22Rv1 (cell line): ENCODE results near the gene LARP1.

Experiments
- H3K27ac ChIP-seq: fragments of 450-650 bp; 2 replicates; pipeline ENCODE4 v1.5.1; 2017
- ZFX ChIP-seq: fragments of 450-650 bp; IDR thresholded peaks from 2 replicates; pipeline ENCODE4 v1.6.1; 2017; ENCODE audit warnings: antibody characterized with exemption, borderline replicate concordance
- TF ChIP-seq, protein P1 (sequence below): fragments of 450-650 bp; IDR thresholded peaks from 2 replicates; pipeline ENCODE4 v1.5.1; 2017; ENCODE audit warnings: mild to moderate bottlenecking

The LARP1 gene

DNA sequence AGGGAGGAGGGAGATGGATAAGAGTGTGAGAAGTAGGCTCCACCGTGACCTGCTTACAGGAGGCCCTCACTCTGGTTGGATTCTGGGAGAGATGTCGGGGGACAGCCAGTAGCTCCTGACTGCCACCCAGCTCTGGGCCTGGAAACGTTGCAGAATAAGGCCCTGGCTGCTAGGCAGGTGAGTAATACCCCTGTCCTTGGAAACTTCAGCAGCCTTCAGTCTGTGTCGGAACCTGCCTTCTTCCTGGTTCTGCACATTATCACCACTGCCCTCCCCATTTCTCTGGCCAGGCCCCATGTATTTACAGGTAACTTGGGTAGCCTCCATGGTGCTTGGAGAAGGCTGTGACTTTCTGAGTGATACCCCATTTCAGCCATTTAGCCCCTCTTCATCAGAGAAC, 68.4 kb downstream of the LARP1 start:
- no peak for TF ChIP-seq ZFX
- TF ChIP-seq, protein P1, sequence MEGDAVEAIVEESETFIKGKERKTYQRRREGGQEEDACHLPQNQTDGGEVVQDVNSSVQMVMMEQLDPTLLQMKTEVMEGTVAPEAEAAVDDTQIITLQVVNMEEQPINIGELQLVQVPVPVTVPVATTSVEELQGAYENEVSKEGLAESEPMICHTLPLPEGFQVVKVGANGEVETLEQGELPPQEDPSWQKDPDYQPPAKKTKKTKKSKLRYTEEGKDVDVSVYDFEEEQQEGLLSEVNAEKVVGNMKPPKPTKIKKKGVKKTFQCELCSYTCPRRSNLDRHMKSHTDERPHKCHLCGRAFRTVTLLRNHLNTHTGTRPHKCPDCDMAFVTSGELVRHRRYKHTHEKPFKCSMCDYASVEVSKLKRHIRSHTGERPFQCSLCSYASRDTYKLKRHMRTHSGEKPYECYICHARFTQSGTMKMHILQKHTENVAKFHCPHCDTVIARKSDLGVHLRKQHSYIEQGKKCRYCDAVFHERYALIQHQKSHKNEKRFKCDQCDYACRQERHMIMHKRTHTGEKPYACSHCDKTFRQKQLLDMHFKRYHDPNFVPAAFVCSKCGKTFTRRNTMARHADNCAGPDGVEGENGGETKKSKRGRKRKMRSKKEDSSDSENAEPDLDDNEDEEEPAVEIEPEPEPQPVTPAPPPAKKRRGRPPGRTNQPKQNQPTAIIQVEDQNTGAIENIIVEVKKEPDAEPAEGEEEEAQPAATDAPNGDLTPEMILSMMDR, result no peak

DNA sequence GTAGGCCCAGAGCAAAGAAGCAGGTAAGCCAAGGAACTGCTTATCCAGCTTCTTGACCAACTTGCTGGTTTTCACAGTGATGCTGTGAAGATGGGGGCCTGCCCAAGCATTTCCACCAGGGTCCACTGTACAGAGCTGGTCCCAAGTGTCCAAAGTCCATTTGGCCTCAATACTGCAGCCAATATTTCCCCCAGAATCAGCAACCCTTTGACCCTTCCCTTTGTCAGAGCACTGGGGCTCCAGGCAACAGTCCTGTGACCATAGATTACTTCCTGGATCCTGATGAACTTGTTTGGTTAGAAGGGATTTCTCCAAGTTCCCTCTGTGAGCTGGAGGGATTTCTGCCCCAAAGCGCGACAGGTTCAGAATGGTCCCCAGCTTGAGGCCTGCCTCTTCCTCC, 68.9 kb downstream of the LARP1 start:
- no peak overlapping the region for H3K27ac ChIP-seq
- no peak for TF ChIP-seq ZFX
- TF ChIP-seq, protein P1, result no peak

More for the DNA sequence above, 68.4 kb downstream of the LARP1 start:
- no peak overlapping the region for H3K27ac ChIP-seq

DNA sequence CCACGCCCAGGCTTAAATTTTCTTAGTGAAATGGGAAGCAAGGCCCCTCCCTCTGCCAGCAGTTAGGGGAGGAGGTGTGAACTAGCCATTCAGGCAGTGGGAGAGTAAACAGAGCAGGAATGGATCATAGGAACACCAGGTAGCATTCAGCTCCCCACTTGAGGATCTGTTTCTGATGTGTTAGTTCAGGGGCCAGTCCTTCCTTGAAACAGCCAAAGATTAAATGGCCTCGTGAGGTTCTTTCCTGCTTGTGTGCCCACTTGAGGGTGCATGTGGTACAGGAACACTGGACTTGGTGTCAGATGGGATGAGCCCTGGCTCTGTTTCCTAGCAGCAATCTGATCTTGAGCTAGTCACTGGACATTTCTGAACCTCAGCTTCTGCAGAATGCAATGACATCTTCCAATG, 74.0 kb downstream of the LARP1 start:
- no peak for TF ChIP-seq ZFX
- TF ChIP-seq, protein P1, result no peak
- H3K27ac ChIP-seq, result no peak overlapping the region

DNA sequence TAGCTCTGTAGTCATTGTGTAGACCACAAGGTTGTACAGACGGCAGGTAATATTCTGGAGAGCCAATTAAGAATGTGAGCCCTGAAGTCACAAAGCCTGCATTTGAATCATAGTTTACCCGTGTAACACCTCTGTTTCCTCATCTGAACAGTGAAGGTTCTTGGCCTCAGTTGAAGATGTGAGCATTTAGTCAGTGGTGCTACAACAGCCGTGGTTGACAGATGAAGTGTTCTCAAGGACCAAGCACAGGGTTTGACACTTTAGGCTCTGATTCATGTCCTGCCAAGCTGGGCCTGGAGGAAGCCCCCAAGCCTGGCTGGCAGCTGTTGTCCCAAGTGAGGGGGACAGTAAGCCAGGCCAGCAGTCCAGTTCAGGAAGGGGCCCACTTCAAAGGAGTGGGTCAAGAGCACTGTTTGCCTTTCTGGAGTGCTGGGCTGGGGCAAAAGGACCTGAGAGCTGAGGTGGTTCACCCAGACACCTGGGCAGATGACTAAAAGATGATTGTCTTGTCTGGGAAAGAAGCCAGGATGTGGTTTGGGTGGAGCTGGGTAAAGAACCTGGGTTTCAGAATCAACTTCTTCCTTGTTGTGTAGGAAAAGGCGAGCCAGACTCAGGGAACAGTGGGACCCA, 74.5 kb downstream of the LARP1 start:
- H3K27ac ChIP-seq, result no peak overlapping the region
- no peak for TF ChIP-seq ZFX
- TF ChIP-seq, protein P1, result no peak

DNA sequence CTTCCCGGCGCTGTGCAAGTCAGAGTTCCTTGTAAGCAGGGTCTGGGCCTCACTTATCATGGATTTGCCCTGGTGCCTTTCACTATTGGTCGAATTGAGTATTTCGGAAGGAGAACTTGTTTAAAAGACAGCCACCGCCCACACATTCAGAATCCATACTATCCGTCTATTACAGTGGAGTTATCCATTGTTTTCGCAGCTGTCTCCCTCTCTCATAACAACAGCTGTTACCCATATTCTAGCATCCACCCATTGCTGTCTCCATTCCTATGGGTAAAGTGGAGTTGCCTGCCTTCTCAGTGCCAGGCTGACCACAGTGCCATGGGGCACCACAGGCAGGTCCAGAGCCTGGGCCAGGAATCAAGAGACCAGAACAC, 75.0 kb downstream of the LARP1 start:
- H3K27ac ChIP-seq, result no peak overlapping the region
- TF ChIP-seq, protein P1, result no peak
- no peak for TF ChIP-seq ZFX

DNA sequence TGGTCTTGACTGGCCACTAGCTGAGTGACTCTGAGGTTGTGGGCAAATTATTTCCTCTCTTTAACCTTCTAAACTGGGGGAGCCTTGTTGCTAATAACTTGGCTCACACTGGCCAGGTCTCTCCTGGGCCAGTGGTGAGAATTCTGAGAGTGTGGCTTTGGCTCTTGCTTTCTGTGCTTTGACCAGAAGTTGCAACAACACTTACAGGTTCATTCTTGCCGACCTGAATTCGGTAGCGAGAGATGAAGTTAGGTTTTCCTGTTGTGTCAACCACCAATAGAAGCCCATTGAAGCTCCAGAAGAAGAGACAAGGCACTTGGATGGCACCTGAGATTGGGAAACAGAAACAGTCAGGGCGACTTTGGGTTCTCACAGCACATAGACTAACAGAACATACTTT, 75.4 kb downstream of the LARP1 start:
- no peak overlapping the region for H3K27ac ChIP-seq
- no peak for TF ChIP-seq ZFX
- TF ChIP-seq, protein P1, result no peak

DNA sequence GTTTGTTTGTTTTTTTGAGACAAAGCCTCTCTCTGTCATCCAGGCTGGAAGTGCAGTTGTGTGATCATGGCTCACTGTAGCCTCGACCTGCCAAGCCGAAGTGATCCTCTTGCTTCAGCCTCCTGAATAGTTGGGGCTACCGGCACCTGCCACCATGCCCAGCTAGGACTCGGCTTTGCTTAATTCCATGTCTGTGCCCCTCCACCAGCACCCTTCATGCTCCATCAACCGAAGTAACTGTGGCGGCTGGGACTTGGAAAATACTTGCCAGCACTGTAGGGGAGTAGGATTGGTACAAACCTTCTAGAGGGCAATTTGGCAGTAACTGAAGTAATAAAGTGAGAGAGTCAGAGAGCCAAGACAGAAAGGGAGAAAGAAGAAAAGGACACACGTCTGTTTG, 76.3 kb downstream of the LARP1 start:
- TF ChIP-seq ZFX, result no peak
- TF ChIP-seq, protein P1, result no peak
- H3K27ac ChIP-seq, result no peak overlapping the region

DNA sequence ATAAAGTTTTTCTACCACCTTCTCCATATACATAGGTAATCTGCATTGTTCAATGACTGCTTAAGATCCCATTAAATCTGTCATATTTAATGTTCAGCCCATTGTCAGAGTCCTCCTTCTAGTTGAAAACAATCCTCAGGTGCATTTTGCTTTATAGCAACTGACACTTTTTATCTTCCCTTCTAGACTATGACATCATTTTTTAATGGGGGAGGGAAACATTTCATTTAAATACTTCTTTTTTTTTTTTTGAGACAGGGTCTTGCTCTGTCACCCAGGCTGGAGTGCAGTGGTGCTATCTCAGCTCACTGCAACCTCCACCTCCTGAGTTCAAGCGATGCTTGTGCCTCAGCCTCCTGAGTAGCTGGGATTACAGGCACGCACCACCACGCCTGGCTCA, 77.6 kb downstream of the LARP1 start:
- H3K27ac ChIP-seq, result 0 out of 2 replicates have a peak overlapping the region, but pooled peaks have one; percentile 10
